Measurements from ENCODE around the gene STRA6.

Gene STRA6

DNA sequence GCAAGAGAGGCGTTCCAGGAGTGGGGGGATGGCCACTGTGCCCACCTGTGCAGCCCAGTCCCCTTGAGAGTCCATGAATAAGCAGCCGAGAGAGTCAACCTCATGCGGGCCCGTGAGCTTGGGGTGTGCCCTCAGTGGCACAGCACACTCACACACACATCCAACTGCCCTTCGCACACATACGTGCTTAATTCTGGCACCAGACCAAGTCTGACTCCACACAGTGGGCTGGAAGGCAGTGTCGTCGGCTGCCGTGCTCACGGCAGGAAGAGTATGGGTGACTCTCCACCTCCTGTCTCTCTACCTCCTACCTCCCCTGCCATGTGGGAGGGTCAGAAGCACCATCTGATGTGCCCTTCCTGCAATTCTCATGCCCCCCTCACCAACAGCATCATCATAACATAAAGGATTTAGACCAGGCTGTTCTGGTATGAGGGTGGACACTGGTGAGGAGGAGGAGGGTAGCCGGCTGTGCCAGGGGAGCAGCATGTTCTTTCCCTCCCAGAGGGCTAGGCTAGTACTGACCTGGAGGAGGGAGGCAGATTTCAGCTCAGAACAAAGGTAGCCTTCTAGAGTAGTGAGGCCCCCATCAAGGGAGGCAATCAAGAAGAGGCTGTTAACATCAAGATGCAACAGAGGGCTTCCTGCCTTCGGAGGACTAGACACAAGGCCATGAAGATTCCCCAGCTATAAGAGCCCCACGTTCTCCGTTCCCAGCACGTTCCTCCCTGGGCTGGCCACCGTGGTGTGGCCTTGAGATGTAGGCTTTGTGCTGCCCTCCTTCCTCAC lies 5.3 kb upstream of the STRA6 start:
- no peak for DNase-seq

DNA sequence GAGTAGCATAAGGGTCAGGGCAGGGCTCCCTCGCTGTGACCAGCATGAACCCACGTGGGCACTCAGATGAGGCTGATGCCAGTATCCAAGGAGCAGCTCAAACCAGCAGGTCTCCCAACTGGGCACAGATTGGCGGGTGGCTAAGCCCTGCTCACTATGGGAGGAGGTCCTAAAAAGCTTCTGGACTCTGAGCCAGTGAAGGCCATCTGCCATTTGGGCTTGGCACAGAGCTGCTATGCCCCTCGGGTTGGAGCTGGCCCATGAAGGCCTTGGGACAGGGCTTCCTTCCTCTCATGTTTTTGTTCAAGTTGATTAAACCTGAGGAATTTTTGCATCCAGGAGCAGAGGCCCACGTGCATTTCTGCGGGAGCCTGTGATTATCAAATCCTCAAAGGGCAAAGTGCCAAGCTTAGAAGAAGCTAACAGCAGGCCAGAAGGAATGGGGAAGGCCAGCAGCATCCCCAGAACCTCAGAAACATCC lies 4.3 kb upstream of the STRA6 start:
- no peak for DNase-seq

DNA sequence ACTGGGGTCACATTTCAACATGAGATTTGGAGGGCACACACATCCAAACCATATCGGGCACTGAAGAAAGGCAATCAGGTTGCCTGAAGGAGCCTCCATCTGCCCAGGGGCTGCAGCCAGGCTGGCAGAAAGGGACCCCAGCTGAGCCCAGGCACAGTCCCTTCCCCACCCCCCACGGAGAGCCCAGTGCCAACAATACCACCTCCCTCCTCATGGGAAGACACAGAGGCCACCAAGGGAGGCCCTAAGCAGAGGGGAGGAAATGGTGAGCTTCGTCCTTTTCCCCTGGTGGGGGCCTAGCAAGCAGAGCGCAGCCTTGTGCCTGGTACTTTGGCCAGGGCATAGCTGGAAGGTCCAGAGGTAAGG lies 3.0 kb upstream of the STRA6 start:
- no peak for DNase-seq

DNA sequence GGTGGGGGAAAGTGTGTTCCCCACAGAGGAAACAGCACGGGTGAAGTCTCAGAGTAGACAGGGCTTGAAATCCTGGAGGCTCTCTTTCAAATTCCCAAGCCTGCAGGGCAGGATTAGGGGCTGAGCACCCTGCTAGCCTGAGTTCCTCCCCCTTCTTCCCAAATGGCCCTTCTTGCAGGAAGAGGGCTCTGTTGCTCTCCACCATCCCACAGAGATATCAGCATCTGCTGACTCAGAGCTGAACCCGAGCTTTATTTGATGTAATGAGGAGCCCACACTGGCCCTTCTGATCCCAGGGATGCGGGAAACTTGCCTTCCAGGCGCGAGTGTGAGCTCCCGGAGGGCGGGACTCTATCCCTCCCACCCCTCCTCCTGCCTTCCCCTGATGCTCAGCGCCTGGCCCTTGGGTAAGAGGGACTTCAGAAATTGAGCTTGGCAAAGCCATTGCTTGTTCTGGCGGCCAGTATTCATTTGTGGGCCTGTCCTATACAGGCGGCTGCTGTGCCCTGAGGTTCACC lies 1.4 kb upstream of the STRA6 start:
- DNase-seq: no peak

DNA sequence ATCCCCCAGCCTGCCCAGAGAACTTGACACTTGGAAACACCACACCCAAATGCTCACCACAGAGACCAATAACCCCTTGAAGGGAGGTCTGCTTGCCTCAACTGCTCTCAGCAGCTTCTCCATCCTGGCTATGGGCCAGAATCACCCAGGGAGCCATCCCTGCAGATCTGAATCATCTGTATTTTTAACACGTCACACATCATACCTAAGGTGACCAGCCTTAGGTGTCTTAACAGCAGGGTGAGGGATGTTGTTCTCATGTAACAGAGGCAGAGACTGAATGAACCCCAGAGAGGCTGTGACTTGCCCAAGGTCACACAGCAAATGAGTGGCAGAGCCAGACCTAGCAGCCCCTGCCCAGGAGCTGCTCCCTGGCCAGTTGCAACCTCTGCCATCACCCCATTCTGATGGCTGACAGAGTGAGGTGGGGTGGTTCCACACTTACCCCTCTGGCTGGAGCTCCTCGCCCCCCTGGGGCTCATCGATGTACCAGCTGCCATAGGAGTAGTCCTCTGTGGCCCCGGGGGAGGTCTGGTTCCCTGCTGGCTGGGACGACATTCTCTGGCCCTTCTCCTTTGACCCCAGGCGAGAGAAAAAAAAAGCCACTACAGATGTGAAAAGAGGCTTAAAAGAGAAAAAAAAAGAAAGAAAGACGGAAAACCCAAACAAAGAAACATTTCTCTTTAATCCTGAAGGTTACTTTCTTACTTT lies 722 bp downstream of the STRA6 start:
- DNase-seq: no peak

DNA sequence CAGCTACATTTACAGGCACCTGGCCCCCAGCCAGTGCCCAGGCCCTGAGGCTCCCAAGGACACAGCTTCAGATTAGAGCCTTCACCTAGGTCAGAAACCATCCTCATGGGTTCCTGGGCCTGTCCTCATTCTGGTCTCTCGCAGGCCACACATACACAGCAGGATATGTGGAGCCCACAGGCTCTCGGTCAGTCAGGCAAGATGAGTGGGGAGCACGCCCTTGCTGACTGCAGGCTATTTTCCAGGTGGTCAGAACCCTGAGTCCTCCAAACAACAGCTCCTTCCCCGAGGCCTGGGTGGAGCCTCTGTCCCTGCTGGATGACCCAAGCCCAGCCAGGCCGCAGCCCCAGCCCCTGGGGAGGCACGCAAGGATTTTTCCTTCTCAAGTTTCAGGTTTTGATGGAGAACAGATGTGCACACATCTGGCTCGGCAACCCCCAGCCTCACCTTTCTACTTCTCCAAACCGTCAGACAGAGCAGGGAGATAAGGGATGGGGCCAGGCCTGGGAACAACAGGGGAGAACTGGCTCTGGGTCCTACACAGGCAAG lies 1.6 kb downstream of the STRA6 start:
- DNase-seq: no peak

DNA sequence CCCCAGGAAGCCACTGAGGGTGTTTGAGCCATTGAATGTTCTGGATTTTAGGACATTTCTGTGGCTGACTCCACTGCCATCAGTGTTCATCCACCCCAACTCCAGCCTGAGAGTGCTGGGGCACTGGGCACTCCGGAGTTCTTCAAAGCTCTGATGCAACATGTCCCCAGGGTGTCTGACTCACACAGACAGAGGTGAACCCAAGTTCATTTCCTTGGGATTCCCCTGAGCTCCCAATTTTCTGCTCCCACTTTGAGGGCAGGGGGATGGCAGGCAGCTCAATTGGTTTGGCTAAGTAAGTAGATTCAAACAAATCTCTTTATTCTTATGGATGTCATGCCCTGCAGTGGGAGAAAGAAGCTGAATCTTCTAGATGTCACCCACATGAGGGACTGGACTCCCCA lies 2.2 kb downstream of the STRA6 start:
- DNase-seq: no peak

DNA sequence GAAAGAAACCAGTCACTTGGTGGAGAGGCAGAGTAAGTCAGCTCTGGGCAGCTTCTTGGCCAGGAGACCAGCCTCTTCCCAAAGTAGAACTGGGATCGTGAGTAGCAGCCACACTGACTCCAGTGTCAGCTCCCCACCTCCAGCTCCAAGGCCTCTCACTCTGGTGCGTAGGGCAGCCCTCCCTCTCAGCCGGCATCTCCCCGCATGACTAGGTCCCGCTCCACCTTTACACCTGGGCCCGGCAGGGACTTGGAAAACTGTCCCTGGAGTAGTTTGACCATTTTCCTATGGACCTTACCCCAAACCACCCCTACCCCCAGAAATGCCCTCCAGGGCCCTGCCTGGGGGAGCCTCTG lies 3.3 kb downstream of the STRA6 start:
- DNase-seq: no peak

DNA sequence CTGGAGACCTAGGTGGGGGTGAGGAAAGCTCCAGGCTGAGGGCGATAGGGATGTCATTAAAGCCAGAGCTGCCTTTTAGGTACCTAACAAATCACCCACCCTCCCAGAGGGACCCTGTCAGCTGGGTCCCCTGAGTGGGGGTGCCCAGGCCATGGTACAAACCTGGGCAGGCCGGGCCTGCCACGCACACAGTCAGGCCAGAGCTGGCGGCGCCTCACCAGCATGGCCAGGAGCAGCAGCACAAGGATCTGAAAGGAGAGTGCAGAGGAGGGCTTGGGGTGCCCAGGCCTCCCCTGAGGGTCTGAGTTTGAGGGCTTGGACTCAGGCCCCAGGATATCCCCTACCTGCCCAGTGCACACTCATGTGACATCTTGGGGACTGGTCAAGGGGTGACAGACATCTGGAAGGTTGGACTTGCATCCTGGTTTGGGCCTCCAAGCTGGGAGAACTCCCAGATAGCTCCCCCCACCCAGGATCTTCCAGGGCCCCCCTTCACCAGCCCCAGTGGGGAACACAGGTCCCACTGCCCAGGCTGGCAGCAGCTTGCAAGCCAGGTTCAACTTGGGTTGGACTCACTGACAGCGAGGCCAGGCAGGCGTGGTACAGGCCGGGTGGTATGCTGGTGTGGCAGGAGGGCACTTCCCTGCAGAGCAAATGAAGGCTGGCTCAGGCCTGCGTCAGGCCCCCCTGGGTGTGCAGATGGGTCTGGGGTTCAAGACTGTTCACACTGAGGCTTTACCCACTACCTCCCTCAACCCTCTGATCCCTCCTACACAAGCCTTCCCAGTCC lies 5.2 kb downstream of the STRA6 start:
- DNase-seq: no peak

DNA sequence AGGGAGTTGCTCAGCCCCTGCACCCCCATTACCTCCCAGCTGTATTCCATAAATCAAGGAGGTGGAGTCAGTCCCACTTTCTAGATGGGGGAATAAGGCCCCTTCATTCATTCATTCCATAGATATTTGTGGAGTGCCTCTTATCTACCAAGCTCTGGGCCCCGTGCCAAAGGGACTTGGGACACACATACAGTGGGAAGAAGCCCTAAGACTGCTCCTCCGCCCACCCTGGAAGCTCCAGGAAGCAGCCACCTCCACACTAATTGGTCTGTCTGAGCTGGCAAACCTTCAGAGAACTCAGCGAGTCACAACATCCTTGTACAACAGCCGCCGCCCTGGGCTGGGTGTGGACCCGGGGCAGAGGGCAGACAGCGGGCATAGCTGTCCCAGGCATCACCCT lies 6.4 kb downstream of the STRA6 start:
- DNase-seq: no peak

DNA sequence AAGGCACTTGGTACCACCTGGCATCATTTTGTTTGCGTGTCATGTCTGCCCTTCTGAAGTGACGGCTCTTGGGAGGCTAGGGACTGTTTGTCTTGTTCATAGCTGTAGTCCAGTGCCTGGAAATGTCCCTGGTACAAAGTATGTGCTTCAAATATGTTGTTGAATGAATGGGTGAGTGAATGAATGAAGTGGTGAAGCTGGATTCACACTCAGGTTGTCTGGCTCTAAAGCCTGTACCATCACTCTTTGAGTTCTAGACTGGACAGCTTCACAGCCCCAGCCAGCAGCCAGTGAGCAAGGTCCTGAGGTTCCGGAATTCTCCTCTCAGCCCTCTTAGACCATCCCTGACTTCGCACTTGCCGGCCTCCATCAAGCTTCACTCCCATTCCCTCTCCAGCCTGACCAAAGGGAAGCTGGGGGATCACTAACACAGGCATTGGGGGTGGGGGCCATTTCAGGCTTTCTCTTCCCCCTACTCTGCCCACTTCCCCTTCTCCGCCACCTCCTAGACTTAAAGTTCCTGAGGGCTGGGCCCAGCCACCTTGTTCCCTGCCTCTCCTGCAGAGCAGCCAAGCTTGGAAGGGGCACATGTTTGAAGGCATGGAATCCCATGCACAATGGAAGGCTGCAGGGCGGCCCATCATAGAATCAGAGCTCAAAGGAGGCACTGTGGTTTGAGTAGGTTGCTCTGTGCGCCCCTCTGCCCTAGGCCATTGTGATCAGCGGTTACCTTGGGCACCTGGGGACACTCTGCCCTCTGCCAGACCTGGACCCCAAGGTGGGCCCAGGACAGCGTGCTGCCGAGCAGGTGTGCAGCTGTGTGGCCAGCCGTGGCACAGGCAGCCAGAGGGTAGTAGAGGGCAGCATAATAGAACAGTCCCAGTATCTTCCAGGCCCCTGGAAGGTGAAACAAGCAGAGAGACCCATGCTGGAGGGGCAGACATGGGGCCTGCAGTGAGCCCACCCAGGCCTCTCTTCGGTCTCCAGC lies 7.7 kb downstream of the STRA6 start:
- no peak for DNase-seq

DNA sequence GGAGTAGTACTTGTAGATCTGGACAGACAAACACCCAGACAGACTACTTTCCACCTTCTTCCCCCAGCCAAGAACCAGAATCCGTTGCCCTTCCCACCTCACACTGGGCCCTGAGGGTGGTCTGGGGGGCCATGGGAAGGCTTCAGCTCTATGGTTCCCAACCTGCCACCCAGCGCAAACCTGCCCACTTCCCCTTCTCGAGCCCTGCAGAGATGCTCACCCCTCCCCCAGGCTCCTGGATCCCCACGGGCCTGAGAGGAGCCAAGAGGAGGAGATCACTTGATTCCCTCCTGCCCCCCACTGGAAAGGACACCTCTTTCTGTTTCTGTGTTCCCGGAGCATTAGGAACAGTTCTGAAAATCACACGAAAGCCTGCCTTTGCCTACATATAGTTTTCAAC lies 8.7 kb downstream of the STRA6 start:
- no peak for DNase-seq

DNA sequence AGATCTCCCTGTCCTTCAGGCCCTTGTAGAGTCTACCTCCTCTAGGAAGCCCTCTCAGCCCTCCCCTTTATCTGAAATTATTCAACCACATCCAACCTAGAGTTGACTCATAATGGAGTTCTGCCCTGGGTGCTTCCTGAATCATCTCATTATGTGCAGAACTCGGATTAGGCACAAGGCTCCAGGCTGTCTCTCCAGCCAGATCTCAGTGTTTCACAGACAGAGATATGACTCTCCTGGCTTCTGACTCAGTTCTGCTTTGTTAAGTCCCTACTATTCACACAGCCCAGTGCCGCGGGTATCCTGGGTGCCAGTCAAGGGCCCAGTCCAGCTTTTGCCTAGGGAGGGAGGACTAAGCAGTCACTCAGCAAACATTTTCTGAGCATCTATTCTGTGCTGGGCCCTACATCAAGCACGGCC lies 9.3 kb downstream of the STRA6 start:
- DNase-seq: no peak

DNA sequence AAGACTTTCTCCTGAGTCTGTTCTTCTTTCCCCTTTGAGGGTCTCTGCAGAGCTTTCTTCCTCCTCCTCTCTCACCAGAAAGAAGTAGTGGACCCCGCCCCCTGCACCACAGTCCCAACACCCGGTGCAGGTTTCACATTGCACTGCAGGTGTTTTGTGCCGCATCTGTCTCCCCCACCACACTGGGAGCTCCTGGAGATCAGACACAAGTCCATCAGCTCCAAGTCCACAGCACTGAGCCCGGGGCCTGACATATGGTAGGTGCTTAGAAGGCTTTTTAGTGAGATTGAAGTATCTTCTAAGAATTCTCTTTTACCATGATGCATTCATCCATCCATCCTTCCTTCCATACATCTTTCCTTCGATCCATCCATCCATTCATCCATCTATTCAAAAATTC lies 9.8 kb downstream of the STRA6 start:
- no peak for DNase-seq

DNA sequence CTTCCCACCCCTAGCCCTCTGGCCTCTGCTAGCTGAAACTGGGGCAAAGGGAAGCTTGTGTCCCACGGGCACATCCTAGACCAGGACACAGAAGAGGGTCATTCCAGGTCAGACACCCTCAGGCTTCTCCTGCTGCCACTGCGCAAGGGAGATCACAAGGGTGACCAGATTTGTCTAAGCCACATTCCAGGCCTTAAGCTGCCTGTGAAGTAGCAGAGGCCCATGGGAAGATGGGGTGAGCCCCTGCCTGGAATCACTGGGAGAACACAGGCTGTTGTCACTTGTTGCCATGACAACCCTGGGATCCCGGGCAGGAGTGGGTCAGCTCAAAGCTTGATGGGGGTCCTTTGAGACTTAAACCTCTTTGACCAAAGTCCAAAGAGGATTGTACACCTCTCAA lies 10.8 kb downstream of the STRA6 start:
- no peak for DNase-seq

DNA sequence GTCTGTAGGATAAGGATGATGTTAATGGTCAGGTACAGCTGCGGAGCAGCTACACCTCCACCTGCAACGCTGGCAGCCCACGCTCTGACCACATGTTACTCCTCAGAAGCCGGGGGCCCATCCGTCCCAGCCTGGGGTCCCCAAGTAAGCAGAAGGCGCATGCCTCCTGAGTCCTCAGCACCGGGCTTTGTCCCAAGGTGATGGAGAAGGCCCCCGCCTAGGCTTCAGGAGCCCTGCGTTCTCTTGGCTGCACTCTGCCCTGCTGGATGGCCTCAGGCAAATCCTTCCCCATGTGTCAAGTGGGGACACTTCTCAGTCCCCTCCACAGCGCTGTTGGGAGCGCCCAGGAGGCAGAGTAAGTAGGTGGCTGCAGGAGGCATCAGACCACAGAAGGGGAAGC lies 14.4 kb downstream of the STRA6 start:
- no peak for DNase-seq

DNA sequence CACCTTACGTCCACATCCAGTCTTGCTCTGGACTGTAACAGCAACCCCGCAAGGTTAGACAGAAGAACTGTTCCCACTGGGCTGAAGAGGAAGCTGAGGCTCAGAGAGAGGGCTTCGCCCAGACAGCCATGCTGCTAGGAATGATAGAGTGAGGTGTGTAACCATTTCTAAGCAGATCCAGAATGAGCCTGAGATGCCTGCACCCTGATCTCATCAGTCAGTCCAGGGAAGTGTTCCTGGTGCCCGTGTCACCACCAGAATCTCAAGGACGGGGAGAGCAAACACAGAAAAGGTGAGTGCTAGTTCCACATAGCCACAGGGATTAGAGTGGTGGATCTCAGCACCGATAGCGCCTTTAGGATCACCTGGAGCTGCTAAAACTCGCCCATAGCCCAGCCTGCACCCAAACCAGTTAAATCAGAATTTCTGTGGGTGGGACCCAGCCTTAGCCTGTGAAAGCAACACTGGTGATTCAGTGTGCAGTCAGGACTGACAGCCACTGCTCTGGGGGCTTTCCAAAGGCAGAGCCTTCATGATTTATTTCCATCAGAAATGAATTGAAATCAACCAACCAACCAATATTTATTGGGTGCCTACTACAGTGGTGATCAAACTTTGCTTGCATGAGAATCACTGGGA lies 16.8 kb downstream of the STRA6 start:
- no peak for DNase-seq

DNA sequence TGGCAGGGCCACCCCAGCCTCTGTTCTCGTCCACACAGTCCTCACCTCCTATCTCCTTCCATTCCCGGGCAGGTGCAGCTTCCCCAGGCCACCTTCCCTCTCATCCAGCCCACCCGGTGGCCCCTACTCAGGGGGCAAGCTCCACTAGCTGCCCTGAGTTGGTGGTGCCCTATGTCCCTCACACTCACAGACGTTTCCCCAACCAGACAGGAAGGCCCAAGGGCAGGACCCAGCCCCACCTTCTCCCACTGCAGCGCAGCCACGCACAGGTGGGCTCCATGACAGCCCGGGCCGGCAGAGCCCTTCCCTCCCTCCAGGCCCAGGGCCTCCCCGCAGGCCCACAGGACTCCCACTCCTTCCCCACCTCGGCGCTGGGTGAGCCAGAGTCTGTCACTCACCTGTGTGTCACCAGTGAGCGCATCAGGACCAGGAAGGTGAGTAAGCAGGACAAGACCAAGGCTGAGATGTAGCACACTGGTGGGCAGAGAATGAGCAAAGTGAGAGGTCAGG lies 17.9 kb downstream of the STRA6 start:
- no peak for DNase-seq

DNA sequence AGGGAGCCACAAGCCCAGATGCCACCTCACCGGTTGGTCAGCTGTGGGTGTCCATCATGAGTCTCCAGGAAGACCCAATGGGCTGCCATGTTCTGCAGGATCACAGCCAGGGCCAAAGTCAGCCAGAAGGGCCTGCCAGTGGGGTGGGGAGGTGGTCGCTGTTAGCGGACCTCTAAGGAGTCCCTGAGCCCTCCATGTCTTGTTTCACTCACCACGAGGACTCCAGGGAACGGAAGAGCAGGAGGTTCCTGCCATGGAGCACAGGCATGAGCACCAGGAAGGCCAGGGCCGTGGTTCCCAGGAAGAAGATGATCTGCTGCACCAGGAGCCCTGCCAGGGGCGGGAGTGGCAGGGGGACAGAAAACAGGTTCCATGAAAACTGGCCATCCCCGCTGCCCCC lies 20.5 kb downstream of the STRA6 start:
- DNase-seq: no peak

DNA sequence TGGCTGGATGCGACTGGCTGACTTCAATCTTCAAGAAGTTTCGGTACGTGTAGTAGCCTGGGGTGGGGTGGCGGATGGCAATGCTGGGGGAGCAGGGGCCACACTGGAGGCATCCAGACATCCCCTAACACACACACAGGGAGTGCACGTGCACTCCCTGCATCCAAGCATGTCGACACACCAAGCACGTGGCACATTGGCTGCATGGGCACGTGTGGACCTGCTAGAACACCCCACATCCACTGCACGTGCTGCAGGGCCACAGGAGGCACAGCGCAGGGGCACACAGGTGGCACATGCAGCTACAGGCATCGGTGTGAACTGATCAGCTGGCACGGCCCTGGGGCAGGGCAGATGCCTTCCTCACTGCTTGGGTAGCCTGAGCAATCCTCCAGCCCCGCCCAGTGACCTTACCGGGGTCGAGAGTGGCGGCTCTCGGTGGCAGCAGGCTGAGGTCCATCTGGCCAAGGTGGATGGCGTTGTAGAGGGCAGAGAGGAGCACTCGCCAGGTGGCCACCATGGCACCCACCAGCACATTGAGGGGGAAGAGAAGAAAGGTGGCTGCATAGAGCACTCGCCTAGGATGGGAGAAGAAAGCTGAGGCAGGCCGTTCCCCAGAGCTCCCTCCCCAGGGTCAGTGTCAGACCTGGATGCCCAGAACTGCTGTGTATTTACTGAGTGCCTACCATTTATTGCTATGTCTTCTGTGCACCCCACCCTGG lies 21.5 kb downstream of the STRA6 start:
- no peak for DNase-seq
